Mesenchymal stem cell (in vitro differentiated cells and primary cell): ENCODE data around the gene SFTPB.
A peak's percentile ranks its signal among the peaks of the same experiment; 100 is the strongest.

Source experiments
- DNase-seq: peaks from one replicate; pipeline ENCODE4 v3.0.0-alpha.2; 2013
- H2AFZ ChIP-seq: one replicate; pipeline ENCODE4 v1.6.1; 2013; ENCODE audit warnings: low read depth, mild to moderate bottlenecking, control low read depth, inconsistent platforms, low read length, moderate library complexity
- H2AK5ac ChIP-seq: 2 replicates; pipeline ENCODE4 v1.6.1; 2013; ENCODE audit warnings: low read length, moderate library complexity, mild to moderate bottlenecking, inconsistent platforms; ENCODE audit not compliant: severe bottlenecking
- H2BK120ac ChIP-seq: one replicate; pipeline ENCODE4 v1.6.1; 2013; ENCODE audit warnings: low read depth, mild to moderate bottlenecking, inconsistent platforms, low read length, moderate library complexity
- H2BK12ac ChIP-seq, 2 experiments: one replicate each; pipeline ENCODE4 v1.6.1; 2013; ENCODE audit warnings: inconsistent platforms in 2 of 2, low read length in 2 of 2, mild to moderate bottlenecking in 2 of 2, moderate library complexity in 2 of 2, control low read depth in 1 of 2
- H2BK15ac ChIP-seq: one replicate; pipeline ENCODE4 v1.6.1; 2013; ENCODE audit warnings: mild to moderate bottlenecking, low read depth, inconsistent platforms; ENCODE audit not compliant: poor library complexity, severe bottlenecking
- H2BK5ac ChIP-seq: 2 replicates; pipeline ENCODE4 v1.6.1; 2013; ENCODE audit warnings: low read depth, mild to moderate bottlenecking, low read length, control low read depth, inconsistent platforms; ENCODE audit not compliant: poor library complexity, severe bottlenecking
- H3K14ac ChIP-seq, 2 experiments: one replicate each; pipeline ENCODE4 v1.6.1; 2013; ENCODE audit warnings: inconsistent platforms in 2 of 2, low read length in 2 of 2, control low read depth in 1 of 2, mild to moderate bottlenecking in 1 of 2, moderate library complexity in 1 of 2
- H3K18ac ChIP-seq, 2 experiments: one replicate each; pipeline ENCODE4 v1.6.1; 2013; ENCODE audit warnings: inconsistent platforms in 2 of 2, low read length in 2 of 2, control low read depth in 1 of 2, low read depth in 1 of 2, mild to moderate bottlenecking in 1 of 2
- H3K23ac ChIP-seq, 2 experiments: one replicate each; pipeline ENCODE4 v1.6.1; 2013; ENCODE audit warnings: inconsistent platforms in 2 of 2, low read length in 2 of 2, mild to moderate bottlenecking in 2 of 2, moderate library complexity in 2 of 2, control low read depth in 1 of 2
- H3K27ac ChIP-seq: 2 replicates; pipeline ENCODE4 v1.5.1; 2013; ENCODE audit warnings: mild to moderate bottlenecking, moderate library complexity, low read length, control low read depth, inconsistent platforms; ENCODE audit not compliant: poor library complexity, severe bottlenecking
- H3K27me3 ChIP-seq, 2 experiments: 2 replicates each; pipeline versions ENCODE4 v1.6.1 to v1.7.0; 2013; ENCODE audit warnings: low read length in 2 of 2, mild to moderate bottlenecking in 2 of 2, moderate library complexity in 2 of 2, control low read depth in 1 of 2, inconsistent platforms in 1 of 2; ENCODE audit not compliant: control insufficient read depth in 1 of 2, insufficient read depth in 1 of 2
- H3K36me3 ChIP-seq, 2 experiments: 2 replicates each; pipeline versions ENCODE4 v1.6.1 to v1.7.0; 2013; ENCODE audit warnings: low read length in 2 of 2, control low read depth in 1 of 2, inconsistent platforms in 1 of 2, low read depth in 1 of 2, mild to moderate bottlenecking in 1 of 2; ENCODE audit not compliant: insufficient read depth in 2 of 2, control insufficient read depth in 1 of 2
- H3K4ac ChIP-seq, 2 experiments: one replicate each; pipeline ENCODE4 v1.6.1; 2013; ENCODE audit warnings: inconsistent platforms in 2 of 2, low read length in 2 of 2, mild to moderate bottlenecking in 2 of 2, moderate library complexity in 2 of 2, control low read depth in 1 of 2, low read depth in 1 of 2
- H3K4me1 ChIP-seq: 2 replicates; pipeline ENCODE4 v1.6.1; 2013; ENCODE audit warnings: low read depth, low read length, control low read depth; ENCODE audit not compliant: control insufficient read depth, insufficient read depth
- H3K4me2 ChIP-seq: 2 replicates; pipeline ENCODE4 v1.6.1; 2013; ENCODE audit warnings: low read length, mild to moderate bottlenecking, inconsistent platforms; ENCODE audit not compliant: poor library complexity, severe bottlenecking
- H3K4me3 ChIP-seq, 2 experiments: 2 replicates each; pipeline versions ENCODE4 v1.5.1 to v1.7.0; 2013; ENCODE audit warnings: low read length in 2 of 2, mild to moderate bottlenecking in 2 of 2, control low read depth in 1 of 2, low read depth in 1 of 2; ENCODE audit not compliant: insufficient read depth in 1 of 2
- H3K79me1 ChIP-seq: replicated peaks from 2 replicates; pipeline ENCODE4 v1.6.1; 2013; ENCODE audit warnings: mild to moderate bottlenecking, control low read depth, low read length, inconsistent platforms; ENCODE audit not compliant: poor library complexity, severe bottlenecking
- H3K9ac ChIP-seq: 2 replicates; pipeline ENCODE4 v1.7.0; 2013; ENCODE audit warnings: mild to moderate bottlenecking, low read length, moderate library complexity
- H3K9me3 ChIP-seq: 2 replicates; pipeline ENCODE4 v1.7.0; 2013; ENCODE audit warnings: mild to moderate bottlenecking, low read length; ENCODE audit not compliant: control insufficient read depth
- H4K8ac ChIP-seq: one replicate; pipeline ENCODE4 v1.6.1; 2013; ENCODE audit warnings: inconsistent platforms, mild to moderate bottlenecking, low read length, moderate library complexity
- H4K91ac ChIP-seq: one replicate; pipeline ENCODE4 v1.6.1; 2013; ENCODE audit warnings: mild to moderate bottlenecking, low read length, inconsistent platforms
- WGBS: methylation state at CpG from one replicate; pipeline ENCODE4 v1.1.7; 2013; ENCODE audit warnings: mixed read lengths; 5-methylcytosine and 5-hydroxymethylcytosine counted together

Gene SFTPB

GRCh38 chr2:85656468-85656867 is 11.5 kb downstream of the SFTPB start:
- H3K23ac ChIP-seq = no peak overlapping the region
- H3K9me3 ChIP-seq = no peaks in the 10 kb centered on the region
- no peak overlapping the region for H4K8ac ChIP-seq
- peak overlapping the region in 1 of 2 experiments; percentile 2 for H3K4me3 ChIP-seq
- no peaks in the 10 kb centered on the region for H3K27me3 ChIP-seq
- no peak overlapping the region for H4K91ac ChIP-seq
- H3K14ac ChIP-seq = no peak overlapping the region
- no peak overlapping the region for H2BK120ac ChIP-seq
- DNase-seq = no peak
- WGBS = 97% methylated on average over 3 of the region's 3 CpGs
- H3K4ac ChIP-seq = no peak overlapping the region
- peak overlapping the region; percentile 53 for H3K9ac ChIP-seq
- H3K27ac ChIP-seq = peak overlapping the region; percentile 25
- H2AFZ ChIP-seq = no peak overlapping the region
- H2BK15ac ChIP-seq = no peak overlapping the region
- peaks cover 4% of the 10 kb centered on the region for H3K79me1 ChIP-seq
- peaks cover 19% of the 10 kb centered on the region for H3K4me1 ChIP-seq
- H3K4me2 ChIP-seq = no peak overlapping the region
- no peak overlapping the region for H2BK12ac ChIP-seq
- H3K18ac ChIP-seq = no peak overlapping the region
- H3K36me3 ChIP-seq = peaks cover 14 to 25% of the 10 kb centered on the region in 2 experiments
- H2AK5ac ChIP-seq = no peak overlapping the region
- no peak overlapping the region for H2BK5ac ChIP-seq

- H3K27me3 ChIP-seq = no peaks in the 10 kb centered on the region
- H3K4me1 ChIP-seq = peaks cover 20% of the 10 kb centered on the region
- H2AK5ac ChIP-seq = no peak overlapping the region
- H3K4ac ChIP-seq = no peak overlapping the region
- no peak overlapping the region for H3K14ac ChIP-seq
- H3K18ac ChIP-seq = no peak overlapping the region
- no peak overlapping the region for H2AFZ ChIP-seq
- no peaks in the 10 kb centered on the region for H3K9me3 ChIP-seq
- no peak overlapping the region for H2BK120ac ChIP-seq
- no peak overlapping the region for H2BK5ac ChIP-seq
- peak overlapping the region in 1 of 2 experiments; percentile 2 for H3K4me3 ChIP-seq
- no peak overlapping the region for H2BK15ac ChIP-seq
- no peak overlapping the region for H3K23ac ChIP-seq
- peak overlapping the region; percentile 25 for H3K27ac ChIP-seq
- H3K36me3 ChIP-seq = peaks cover 14 to 30% of the 10 kb centered on the region in 2 experiments
- WGBS = 84% methylated on average over 7 of the region's 7 CpGs
- peak overlapping the region; percentile 53 for H3K9ac ChIP-seq
- no peak overlapping the region for H4K8ac ChIP-seq
- H3K79me1 ChIP-seq = peaks cover 4% of the 10 kb centered on the region
- H3K4me2 ChIP-seq = no peak overlapping the region
- DNase-seq = peak; percentile 15
- H4K91ac ChIP-seq = no peak overlapping the region
- no peak overlapping the region for H2BK12ac ChIP-seq
Measured at GRCh38 chr2:85655961-85656417, 12.0 kb downstream of the SFTPB start.

DNA sequence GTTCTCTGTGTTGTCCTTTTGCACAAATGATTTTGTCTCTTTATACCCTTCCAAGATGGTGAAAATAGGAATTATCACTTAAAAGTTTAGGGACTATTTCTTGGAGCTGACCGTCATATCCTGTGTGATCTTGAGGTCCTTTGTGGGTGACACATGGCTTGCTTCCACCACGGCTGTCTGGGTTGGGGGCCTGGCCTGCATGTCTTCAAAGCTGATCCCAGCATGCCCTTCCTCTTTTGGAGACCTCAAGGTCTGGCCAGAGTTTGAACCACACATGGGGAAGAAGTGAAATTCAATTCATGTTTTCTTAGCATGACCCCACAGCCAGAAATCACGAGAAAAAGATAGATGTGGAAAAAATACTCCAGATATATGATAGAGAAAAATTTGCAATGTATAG is 14.0 kb downstream of the SFTPB start:
- no peak overlapping the region for H2AFZ ChIP-seq
- H3K9ac ChIP-seq = no peak overlapping the region
- no peaks in the 10 kb centered on the region for H3K27me3 ChIP-seq
- no peak overlapping the region for H4K8ac ChIP-seq
- no peak overlapping the region for H2BK12ac ChIP-seq
- 92% methylated on average over 2 of the region's 3 CpGs for WGBS
- no peak overlapping the region for H3K4ac ChIP-seq
- H3K27ac ChIP-seq = no peak overlapping the region
- H3K18ac ChIP-seq = no peak overlapping the region
- H3K23ac ChIP-seq = no peak overlapping the region
- DNase-seq = no peak
- H3K14ac ChIP-seq = no peak overlapping the region
- no peak overlapping the region for H2BK5ac ChIP-seq
- no peaks in the 10 kb centered on the region for H3K9me3 ChIP-seq
- H2BK120ac ChIP-seq = no peak overlapping the region
- peaks cover 11 to 44% of the 10 kb centered on the region in 2 experiments for H3K36me3 ChIP-seq
- no peaks in the 10 kb centered on the region for H3K79me1 ChIP-seq
- no peak overlapping the region for H3K4me3 ChIP-seq
- H3K4me2 ChIP-seq = no peak overlapping the region
- no peak overlapping the region for H2AK5ac ChIP-seq
- peaks cover 27% of the 10 kb centered on the region for H3K4me1 ChIP-seq
- H4K91ac ChIP-seq = no peak overlapping the region
- no peak overlapping the region for H2BK15ac ChIP-seq

GRCh38 chr2:85652056-85652455 is 15.9 kb downstream of the SFTPB start:
- no peak overlapping the region for H3K4me3 ChIP-seq
- H2AFZ ChIP-seq = no peak overlapping the region
- DNase-seq = no peak
- no peak overlapping the region for H4K91ac ChIP-seq
- peaks cover 31% of the 10 kb centered on the region for H3K4me1 ChIP-seq
- WGBS = 96% methylated on average over 2 of the region's 2 CpGs
- peaks cover 5% of the 10 kb centered on the region for H3K79me1 ChIP-seq
- H2BK120ac ChIP-seq = no peak overlapping the region
- H3K23ac ChIP-seq = no peak overlapping the region
- peak overlapping the region; percentile 1 for H3K27ac ChIP-seq
- no peak overlapping the region for H3K14ac ChIP-seq
- peak overlapping the region; percentile 44 for H2AK5ac ChIP-seq
- no peak overlapping the region for H3K9ac ChIP-seq
- no peak overlapping the region for H2BK5ac ChIP-seq
- H2BK12ac ChIP-seq = no peak overlapping the region
- no peak overlapping the region for H3K4ac ChIP-seq
- H3K27me3 ChIP-seq = no peaks in the 10 kb centered on the region
- no peak overlapping the region for H4K8ac ChIP-seq
- no peak overlapping the region for H3K4me2 ChIP-seq
- H3K36me3 ChIP-seq = peaks cover 19 to 57% of the 10 kb centered on the region in 2 experiments
- H2BK15ac ChIP-seq = no peak overlapping the region
- no peak overlapping the region for H3K18ac ChIP-seq
- H3K9me3 ChIP-seq = no peaks in the 10 kb centered on the region
